GM19035 (cell line): ENCODE results near the gene TTC7B.

Experiments
- ATAC-seq: cut with Tn5 transposase; IDR thresholded peaks from one replicate; pipeline ENCODE4 v1.9.1; 2021; ENCODE audit not compliant: unreplicated experiment

The TTC7B gene

DNA sequence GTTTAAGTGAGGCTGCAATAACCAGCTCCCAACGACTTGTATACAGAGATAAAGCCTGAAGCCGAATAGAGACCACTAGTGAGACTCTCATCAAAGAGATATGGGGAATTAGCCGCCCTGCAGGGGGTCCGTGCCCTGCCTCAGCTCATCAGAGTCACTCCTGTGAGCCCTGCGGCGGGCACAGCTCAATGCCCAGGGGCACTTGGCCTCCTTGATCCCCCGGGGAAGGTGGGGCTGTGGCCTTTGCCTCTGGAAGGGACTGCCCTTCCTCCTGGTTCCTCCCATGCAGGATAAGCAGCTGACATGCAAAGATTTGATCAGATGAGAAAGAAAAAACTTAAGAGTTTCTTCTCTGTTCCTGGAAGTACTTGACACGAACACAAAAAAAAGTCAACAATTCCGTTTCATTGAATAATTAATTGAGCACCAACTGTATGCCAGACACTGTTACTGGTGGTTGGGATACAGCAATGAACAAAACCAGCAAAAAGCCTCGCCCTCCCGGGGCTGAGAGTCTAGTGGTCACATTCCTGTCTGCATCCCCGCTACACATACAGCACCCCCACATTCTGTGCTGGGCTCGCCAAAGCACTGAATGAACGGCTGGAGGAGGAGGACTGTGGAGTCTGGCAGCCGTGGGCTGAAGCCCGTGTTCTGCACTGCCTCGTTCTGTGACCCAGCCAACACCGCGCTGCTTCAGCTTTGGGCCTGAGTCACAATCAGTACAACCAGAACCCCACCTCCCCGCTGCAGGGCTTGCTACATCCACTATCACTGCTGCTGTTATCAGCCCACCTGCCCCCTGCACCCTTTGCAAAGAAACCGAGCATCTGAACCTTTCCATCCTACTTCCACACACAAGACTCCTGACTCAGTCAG lies 10.3 kb downstream of the TTC7B start:
- no peak for ATAC-seq

DNA sequence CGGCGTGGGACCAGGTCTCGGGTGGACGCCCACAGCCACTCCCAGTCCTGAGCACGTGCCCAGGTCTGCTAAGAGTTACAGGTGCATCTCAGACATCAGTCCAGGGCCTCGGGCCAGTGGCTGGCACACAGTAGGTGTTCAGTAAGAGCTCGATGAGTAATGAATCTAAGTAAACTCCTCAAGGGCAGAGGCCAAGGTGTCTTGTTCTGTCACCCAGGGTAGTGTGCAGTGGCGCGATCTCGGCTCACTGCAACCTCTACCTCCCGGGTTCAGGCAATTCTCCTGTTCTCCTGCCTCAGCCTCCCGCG lies 11.2 kb downstream of the TTC7B start:
- ATAC-seq, result no peak

GRCh38 chr14:90804292-90805083 lies 11.7 kb downstream of the TTC7B start:
- no peak for ATAC-seq

DNA sequence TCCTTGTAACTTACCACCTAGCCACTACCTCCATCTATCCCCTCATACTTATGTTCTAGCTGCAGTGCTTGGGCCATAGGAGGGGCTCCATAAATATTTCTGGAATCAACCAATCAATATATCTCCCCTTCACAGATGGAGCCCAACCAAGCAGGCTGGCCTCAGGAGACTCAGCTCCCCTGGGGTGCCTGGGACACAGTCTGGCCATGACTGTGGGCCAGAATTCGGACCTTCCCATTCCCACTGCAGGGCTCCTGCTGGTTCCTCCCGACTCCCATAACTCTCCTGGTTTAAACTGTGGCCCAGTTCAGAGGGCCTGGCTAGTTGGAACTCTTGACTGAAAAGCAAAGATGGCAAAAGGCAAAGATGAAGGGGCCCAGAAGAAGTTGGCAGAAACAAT lies 13.0 kb downstream of the TTC7B start:
- no peak for ATAC-seq

DNA sequence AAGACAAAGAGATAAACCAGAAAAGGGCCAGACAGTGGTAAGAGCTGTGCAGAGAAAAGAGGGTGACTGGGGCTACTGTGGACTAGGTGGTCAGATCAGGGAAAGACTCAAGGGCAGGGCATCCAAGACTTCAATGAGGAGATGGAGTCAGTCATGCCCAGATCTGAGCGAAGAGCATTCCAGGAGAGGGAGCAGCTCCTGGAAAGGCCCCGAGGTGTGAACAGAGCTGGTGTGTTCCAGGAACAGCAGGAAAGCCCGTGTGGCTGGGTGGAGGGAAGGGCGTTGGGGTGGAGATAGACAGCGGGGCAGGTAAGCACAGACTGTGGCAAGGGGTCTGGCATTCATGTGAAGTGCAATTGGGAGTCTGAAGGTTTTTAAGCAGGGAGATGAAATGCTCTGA lies 16.8 kb downstream of the TTC7B start:
- no peak for ATAC-seq

DNA sequence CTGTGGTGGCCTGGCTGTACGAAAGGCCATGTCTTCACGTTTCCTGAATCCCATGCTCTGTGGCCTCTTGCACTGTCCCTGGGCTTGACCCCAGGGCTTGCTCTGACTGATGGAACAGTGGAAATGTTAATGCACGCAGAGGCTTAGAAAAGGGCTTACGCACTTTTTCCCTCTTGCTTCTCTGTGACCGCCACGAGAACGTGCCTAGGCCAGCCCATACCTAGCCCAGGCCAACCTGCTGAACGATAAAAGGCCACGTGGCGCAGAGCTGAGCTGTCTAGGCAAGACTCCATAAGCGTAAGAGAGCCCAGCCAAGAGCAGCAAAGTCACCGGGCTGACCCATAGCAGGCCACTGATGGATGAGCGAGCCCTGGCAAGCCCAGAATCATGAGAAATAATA lies 18.3 kb downstream of the TTC7B start:
- no peak for ATAC-seq

DNA sequence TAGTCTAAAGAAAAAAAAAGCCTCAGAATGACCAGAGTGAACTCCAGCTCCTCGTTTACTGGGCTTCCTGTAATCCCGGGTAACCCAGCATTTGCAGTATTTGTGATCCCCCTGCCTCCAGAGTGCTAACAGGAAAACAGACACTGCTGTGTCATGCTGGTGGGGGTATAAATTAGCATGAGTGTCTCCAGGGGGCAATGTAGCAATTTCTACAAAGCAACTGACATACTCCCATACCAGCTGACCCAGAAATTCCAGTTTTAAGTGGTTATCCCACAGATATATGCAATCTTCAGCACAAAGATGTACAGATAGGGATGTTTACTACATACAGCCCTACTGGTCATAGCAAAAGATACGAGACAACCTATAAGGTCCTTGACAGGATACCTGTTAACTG lies 18.8 kb downstream of the TTC7B start:
- no peak for ATAC-seq

GRCh38 chr14:90796329-90796728 lies 19.9 kb downstream of the TTC7B start:
- no peak for ATAC-seq

- ATAC-seq, result no peak
Measured at GRCh38 chr14:90795744-90796143, 20.5 kb downstream of the TTC7B start.

DNA sequence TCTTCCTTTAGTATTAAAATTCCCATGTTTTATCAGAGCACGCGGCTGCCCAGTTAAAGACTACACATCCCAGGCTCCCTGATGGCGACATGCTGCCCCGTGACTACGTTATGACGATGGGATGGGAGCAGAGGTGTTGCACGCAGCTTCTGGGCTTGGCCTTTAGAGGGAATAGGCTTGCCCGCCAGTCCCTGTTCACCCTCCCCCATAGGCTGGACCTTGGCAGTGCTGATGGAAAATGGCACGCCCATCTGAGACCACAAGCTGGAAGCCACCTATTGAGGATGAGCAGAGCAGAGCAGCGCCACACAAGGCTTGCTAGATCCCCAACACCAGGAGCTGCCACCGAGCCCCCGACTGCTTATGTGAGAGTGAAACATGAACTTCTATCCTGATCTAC lies 24.7 kb downstream of the TTC7B start:
- no peak for ATAC-seq

GRCh38 chr14:90788031-90788430 lies 28.2 kb downstream of the TTC7B start:
- no peak for ATAC-seq

DNA sequence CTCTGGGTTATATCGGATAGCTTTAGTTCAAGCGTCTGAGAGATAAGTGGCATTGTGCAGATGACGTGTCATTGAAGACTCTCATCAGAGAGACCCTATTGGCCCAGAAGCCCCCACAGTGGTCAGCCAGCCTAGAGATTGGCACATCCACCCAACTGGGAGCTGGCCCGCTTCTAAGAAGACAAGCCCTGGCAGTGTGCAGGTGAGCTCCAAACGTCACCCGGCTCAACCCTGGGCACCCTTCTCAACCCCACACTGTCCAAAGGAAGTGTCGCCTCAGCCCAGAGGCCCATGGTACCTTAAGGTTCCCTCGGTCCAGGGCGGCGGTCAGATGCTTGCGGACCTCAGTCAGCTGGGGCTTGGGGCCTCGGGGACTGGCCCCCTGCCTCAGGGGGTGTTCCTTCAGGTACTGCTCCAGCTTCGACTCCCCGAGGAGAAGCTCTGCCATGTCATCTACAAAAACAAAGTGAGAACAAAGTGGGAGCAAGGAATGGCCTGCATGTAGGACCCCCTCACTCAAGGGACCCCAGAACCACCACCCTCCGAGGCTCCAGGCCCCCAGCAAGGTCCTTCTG lies 30.3 kb downstream of the TTC7B start:
- ATAC-seq, result no peak

- ATAC-seq, result no peak
Measured at GRCh38 chr14:90785471-90785870, 30.8 kb downstream of the TTC7B start.

- ATAC-seq, result no peak
Measured at GRCh38 chr14:90784621-90785270, 31.5 kb downstream of the TTC7B start.

GRCh38 chr14:90783344-90783743 lies 32.9 kb downstream of the TTC7B start:
- ATAC-seq, result no peak

- no peak for ATAC-seq
Measured at GRCh38 chr14:90782892-90783291, 33.3 kb downstream of the TTC7B start.

GRCh38 chr14:90781876-90782275 lies 34.4 kb downstream of the TTC7B start:
- no peak for ATAC-seq

DNA sequence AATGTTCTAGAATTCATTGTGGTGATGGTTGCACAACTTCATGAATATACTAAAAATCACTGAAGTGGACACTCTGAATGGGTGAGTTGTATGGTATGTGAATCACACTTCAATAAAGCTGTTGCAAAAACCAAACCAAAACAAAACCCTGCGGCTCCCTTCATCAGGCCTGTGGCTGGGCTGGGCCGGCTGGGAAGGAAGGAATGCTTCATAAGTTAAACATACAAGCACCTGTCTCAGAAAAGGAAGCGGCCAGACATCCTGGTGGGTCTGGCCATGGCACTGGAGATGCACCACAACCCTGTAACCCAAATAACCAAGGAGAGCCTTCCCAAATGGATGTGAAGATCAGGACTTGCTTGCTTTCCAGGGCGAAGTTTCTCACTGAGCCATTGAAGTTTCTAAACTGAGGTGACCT lies 34.9 kb downstream of the TTC7B start:
- ATAC-seq, result no peak

DNA sequence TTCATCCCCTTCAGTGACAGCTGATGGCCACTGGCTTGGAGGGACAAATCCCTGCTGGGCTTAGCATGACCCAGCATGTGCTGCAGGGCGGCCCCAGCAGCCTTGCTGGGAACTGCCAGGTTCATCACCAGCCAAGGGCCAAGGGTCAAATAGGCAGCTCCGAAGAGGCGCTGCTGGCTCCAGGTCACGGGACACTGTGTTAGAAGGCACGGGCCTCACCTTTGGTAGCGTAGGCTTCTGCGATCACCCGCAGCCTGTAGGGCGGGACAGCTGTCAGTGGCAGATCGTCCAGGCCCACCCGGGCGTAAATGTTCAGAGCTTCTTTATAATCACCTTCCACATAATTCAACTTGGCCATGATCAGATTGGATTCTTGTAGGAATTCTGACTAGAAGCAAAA lies 35.7 kb downstream of the TTC7B start:
- no peak for ATAC-seq

DNA sequence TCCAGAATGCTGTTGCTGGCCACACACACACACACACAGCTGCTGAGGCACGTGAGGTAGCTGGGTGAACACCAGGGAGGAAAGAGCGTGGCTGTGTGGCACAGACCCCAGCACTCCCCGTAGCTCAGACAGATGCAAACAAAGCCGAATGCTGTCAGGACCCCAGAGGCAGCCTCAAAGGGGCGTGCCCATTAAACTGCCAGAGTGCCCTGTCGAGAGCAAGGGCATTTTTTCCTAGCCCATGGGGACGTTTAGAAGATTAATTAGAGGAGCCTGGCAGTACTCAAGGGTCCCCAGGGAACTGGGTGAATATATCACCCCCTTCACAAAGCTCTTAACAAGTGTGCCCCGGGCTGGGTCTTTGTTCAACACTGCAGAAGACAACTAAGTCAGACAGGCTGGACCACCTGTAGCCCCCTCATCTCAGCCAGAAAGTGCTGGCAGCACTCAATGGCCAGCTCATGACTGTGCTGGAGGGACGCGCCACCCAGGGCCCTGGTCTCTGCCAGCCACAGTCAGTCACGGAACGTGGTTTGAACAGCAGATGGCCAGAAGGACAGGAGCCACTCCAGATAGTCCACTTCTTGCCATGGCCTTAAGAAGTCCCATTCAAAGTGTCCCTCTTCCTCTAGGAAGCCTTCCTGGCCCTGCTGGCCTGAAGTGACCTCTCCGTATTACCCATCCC lies 37.5 kb downstream of the TTC7B start:
- no peak for ATAC-seq
